GM19455 (cell line): Measurements from ENCODE around the gene PSMD1.
A peak's percentile ranks its signal among the peaks of the same experiment; 100 is the strongest.
"Not testable (repeated sequence)": the region's sequence is repeated elsewhere in the genome, so short reads cannot be mapped to it uniquely, and the experiment has no call there.

Experiments used
- ATAC-seq: cut with Tn5 transposase; IDR thresholded peaks from one replicate; pipeline ENCODE4 v1.9.1; 2021; ENCODE audit not compliant: unreplicated experiment

PSMD1 gene

DNA sequence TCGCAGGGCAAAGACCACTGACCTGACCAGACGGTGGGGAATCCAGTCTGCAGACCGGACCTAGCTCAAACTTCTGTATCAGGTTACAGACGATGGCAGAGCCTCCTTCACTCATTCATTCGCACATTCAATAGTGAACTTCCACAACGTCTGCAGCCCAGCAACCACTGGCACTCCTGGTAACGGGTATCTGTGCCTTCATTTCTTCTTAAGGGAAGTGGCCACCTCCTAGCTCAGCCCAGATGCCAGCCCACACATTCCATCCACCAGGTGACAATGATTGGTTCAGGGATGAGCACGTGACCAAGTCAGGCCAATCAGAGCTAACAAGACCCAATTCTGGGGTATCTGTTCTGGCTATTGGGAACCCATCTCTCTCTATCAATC, 125.8 kb downstream of the PSMD1 start:
- ATAC-seq: no peak

- ATAC-seq: no peak
Measured at GRCh38 chr2:231183851-231184250, 127.2 kb downstream of the PSMD1 start.

GRCh38 chr2:231184319-231184718, 127.7 kb downstream of the PSMD1 start:
- ATAC-seq: no peak

GRCh38 chr2:231185050-231185725, 128.5 kb downstream of the PSMD1 start:
- no peak for ATAC-seq

GRCh38 chr2:231185886-231186285, 129.2 kb downstream of the PSMD1 start:
- no peak for ATAC-seq

GRCh38 chr2:231186325-231186724, 129.7 kb downstream of the PSMD1 start:
- no peak for ATAC-seq

DNA sequence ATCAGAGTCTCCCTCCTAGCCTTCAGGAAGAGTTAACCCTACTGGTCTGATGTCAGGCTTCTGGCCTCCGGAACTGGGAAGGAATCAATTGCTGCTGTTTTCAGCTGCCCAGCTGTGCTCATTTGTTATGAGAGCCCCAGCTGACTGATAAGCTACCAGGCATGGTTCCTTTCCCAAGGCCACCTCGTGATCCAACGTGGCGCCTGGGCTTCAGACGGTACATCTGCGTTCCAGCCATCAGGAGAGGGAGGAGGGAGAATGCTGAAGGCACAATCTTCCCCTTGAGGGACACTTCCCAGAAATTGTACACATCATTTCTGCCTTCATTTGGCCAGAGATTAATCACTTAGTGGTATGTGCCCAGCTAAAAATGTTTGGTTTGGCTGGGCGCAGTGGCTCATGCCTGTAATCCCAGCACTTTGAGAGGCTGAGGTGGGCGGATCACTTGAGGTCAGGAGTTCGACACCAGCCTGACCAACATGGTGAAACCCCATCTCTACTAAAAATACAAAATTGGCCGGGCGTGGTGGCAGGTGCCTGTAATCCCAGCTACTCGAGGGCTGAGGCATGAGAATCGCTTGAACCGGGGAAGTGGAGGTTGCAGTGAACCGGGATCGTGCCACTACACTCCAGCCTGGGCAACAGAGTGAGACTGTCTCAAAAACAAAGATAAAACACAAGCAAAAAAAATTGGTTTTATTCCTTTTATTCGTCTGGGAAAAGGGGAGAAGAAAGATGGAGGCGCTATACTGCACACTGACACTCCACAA, 131.3 kb downstream of the PSMD1 start:
- ATAC-seq: no peak

GRCh38 chr2:231188506-231189170, 132.0 kb downstream of the PSMD1 start:
- no peak for ATAC-seq

- no peak for ATAC-seq
Measured at GRCh38 chr2:231189171-231189530, 132.5 kb downstream of the PSMD1 start.

DNA sequence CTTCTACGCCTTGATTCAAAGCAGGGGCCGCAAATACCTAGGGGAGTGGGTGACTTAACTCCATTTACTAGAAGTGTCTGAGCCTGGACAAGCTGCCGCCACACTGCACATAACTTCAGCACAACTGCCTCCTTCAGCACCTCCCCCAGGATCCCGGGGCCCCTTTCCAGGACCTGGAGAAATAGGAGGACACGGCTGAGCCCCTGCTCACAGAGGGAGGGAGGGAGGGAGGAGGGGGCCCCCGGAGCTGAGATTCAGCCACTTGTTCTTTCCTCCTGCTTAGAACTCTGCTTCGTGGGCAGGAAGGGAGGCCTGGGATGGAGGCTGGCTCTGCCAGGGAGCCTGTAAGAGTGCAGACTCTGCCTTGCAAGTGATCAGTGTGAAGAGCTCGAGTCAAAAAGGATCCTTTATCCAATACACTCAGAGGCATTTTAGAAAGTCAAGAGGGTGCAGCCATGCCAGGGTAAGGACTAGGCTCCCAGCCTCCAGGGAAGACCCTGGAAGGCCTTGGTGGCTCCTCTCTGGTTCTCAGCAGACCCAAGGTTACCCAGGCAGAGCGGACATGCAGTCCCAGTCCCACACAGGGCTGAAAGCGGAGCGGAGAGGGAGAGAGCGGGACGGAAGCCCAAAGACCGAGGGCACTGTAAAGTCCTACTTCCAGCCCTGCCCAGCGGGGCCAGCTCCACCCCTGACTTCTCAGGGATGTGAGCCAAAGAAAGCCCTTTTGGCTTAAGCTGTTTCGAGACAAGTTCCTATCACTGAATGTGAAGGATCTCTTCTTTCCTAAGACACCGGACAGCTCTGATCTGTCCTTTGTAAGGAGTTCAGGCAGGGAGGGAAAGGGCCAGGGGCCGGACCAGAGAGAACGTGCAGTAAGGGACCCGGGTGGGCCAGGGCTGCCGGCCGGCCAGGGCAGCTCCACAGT, 133.2 kb downstream of the PSMD1 start:
- no peak for ATAC-seq

DNA sequence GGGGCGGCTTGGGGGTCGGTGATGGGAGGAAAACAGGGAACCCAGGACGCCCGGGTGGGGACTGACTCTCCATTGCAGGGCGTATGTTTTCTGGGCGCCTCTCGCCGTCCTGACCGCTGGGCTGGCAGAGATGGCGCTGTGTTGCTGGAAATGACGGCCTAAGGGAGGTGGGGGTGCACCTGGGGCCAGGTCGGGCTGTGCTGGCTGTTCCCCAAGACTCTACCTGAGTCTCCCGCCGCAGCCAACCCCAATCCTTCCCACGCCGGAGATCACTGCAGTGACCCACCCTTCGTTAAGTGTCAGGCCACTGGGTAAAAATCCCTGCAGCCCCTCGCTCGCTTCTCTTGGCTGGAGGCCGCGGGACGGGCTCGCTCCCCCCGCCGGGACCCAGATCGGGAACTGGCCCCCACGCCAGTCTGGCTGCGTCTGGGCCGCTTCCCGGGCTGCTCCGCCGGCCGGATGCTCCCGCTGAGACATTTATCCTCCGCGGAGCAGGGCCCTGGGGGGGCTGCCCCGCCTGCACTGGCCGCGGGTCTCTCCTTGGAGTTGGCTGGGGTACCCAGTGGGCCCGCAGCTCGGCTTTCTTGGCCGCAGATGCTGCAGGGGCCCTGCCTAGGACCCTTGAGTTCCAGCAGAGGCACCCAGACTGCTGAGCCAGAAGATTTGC, 134.0 kb downstream of the PSMD1 start:
- no peak for ATAC-seq

GRCh38 chr2:231191896-231192872, 135.5 kb downstream of the PSMD1 start:
- no peak for ATAC-seq

DNA sequence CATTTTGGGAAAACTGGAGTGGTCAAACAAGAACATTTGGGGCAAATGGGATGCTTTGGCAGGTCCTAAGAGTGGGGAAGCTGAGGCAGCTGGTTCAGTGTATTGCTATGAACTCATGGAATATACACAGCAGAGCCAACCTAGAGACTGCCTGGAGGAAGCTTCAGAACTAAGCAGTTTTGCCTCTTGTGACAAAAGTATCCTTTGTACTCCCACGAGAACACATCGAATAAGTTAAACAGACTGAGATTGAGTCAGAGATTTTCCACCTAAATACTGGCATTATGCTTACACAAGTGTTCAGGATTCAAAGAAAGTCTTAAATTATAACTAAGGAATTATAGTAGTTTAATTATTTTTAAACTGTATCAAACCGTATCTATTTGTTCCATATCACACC, 136.5 kb downstream of the PSMD1 start:
- no peak for ATAC-seq

- no peak for ATAC-seq
Measured at GRCh38 chr2:231196592-231196991, 139.9 kb downstream of the PSMD1 start.

GRCh38 chr2:231197196-231197595, 140.5 kb downstream of the PSMD1 start:
- not testable (repeated sequence) for ATAC-seq

DNA sequence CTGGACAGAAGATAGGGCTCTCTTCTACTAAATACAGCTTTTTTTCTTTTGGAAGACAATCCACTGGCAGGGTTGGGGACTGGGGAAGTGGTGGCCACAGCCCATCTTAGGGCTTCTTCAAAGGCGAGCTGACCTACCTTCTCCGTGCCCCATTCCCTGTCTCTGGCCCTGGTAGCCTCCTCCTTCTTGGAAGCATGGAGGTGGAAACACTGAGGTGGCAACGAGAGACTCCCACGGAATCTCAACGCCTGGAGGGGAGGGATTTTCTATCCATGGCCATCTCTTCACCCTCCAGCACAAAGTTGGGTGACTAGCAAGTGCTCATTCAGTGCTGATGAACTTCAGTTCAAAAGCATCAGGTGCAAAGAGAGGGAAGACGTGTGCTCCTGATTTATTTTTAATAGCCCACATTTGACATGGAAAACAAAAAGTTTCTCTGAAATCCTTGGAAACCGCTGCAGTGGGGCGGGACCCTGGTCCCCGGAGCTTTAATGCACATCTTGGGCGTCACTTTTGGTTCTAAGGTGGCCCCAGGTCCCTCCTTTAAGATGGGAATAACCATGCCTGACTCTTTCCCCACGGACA, 141.1 kb downstream of the PSMD1 start:
- ATAC-seq: no peak

DNA sequence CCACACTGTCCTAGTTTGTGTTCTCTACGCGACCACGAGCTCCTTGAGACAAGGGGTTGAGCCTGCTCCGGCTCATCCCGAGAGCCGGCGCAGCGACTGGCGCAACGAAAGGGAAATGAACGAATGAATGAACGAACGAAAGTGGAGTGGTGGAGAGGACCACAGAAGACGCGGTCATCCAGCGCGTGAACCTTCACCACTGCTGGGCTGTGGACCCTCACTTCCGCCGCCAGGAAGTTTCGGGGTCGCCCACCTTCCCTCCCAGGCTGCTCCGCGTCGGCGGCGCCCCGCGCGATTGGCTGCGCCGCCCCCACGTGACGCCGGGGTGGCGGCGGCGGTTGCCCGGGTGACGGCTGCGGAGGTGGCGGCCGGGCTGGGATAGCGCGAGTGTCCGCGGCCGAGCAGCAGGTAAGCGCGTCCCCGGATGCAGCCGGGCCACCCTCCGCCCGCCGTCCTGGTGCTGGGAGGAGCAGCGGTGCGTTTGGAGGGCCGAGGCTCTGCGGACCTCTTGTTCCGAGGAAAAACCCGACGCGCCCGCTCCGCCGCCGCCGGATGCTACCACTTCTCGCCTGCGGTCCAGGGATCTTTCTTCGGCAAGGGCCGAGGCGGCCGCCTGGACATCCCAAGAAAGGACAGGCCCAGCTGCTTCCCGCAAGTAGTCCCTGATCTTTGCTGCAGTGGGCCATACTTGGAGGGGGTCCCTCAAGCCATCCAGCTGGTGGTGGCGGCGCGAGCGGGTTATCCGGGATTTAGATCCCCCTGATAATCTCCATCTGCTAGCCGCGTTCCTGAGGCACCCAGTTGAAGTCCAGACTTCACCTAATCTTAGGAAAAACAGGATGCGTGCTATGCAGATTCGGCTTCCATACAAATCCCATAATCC, 141.9 kb downstream of the PSMD1 start, which contains the start of gene ARMC9:
Gene ARMC9, plus strand, starts transcription at position 341 of the 883 bp plus-strand sequence. CDS start 7,608 bp downstream, outside the sequence.
- peak; percentile 98 for ATAC-seq

- ATAC-seq: no peak
Measured at GRCh38 chr2:231199219-231199618, 142.6 kb downstream of the PSMD1 start.
